Measurements from ENCODE around the gene RIC8B.

GRCh38 chr12:106837782-106838181 is 63.3 kb downstream of the RIC8B start:
- TF ChIP-seq CTCF (IDR thresholded peaks at IDR 0.05; ENCODE audit: low read depth, low read length) (no peak), EZH2phosphoT487 (IDR thresholded peaks at IDR 0.05; ENCODE audit: low read depth) (no peak)
